ENCODE results near the gene TMEM164.

Gene TMEM164

DNA sequence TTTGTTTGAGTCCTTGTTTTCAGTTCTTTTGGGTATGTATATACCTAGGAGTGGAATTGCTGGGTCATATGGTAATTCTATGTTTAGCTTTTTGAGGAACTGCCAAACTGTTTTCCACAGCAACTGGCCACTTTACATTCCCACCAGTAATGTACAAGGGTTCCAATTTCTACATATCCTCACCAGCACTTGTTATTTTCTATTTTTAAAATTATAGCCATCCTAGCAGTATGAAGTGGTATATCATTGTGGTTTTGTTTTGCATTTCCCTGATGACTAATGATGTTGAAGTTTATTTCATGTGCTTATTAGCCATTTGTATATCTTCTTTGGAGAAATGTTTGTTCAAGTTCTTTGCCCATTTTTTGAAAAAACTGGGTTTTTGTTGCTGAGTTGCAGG, 39.6 kb downstream of the TMEM164 start:
- DNase-seq, result no peak

- no peak for DNase-seq
Observed at GRCh38 chrX:110043506-110043905, 40.6 kb downstream of the TMEM164 start.

- DNase-seq, result no peak
Observed at GRCh38 chrX:110044346-110045249, 41.7 kb downstream of the TMEM164 start.

DNA sequence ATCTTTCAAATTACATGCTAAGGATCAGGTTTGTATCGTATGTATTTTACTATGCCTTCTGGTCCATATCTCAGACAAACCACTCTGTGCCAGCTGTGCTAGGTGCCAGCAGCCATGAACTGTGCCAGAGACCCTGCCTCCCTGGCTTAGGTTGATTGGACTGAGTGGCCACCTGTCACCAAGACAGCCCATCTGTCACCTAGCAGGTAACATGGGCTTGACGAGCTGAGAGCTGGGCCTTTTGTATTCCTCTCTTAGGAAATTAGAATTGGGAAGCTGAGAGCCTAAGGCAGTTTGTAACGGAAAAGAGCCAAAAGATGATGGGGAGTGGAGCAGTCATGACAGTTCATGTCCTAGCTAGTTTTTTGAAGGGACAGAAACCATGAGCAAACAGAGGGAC, 42.5 kb downstream of the TMEM164 start:
- DNase-seq, result no peak

DNA sequence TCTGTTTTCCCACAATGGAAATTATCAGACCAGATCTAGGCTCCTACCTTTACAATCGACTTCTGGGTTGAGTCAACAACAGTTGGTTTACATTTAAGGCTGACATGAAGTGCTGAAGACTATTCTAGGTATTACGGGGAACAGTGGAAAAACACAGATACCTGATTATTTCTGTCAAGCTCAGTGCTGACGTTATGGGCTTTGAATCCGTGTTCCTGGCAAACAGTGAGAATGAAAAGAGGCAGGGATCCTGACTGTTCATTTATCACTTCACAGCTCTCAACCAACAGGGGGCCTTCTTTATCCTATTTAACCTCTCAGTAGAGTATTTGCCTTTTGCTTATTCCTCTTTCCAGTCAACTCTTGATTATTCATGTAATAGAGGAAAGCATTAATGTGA, 43.1 kb downstream of the TMEM164 start:
- DNase-seq, result no peak

- no peak for DNase-seq
Observed at GRCh38 chrX:110046971-110047370, 44.1 kb downstream of the TMEM164 start.

DNA sequence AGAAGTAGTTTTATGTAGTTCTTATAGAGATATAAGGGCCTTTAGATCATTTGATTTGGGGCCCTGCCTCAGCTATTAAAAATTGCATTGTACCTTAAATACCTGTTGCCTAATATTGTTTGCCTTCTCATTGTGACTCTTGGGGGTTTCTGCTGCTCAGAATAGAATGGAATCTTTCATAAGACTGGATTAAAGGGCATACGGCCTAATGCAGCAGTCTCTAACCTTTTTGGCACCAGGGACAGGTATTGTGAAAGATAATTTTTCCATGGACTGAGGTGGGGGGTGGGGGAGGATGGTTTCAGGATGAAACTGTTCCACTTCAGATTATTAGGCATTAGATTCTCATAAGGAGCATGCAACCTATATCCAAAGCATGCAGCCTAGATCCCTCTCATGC, 46.2 kb downstream of the TMEM164 start:
- DNase-seq, result no peak

DNA sequence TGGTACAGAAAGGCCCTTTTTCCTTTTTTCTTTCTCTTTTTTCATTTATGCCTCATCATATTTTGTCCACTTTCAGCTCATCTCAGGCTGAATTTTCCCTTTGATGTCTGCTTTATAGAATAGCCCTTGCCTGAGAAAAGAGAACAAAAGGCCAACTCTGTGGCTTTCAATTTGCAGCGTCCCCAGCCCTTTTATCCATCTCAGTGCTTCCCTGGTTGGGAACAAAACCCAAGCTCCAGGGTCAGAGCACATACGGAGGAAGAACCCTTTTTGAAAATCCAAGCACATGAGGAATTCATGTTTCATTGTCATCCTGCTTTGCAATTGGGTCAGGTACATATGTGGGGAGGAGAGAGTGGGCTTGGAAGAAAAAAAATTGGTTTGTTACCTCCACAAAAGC, 47.5 kb downstream of the TMEM164 start:
- DNase-seq, result no peak

DNA sequence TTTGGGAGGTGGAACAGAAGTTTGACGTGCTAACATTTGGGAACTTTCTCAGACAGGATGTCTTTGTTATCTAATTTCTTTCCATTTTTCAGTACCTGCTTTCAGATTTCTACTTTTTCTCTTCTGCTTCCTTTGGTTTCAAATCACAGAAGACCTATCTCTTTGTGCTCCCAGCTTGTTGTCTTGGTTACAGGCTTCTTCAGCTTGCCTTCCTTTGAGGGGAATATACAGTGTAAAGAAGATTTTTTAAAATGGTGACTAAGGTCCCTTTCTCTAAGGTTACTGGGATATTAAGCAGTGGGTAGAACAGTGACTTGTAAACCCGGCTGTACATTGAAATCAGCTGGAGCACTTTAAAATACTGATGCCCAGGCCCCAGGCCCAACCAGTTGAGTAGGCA, 48.0 kb downstream of the TMEM164 start:
- DNase-seq, result no peak

- DNase-seq, result no peak
Observed at GRCh38 chrX:110051559-110051958, 48.6 kb downstream of the TMEM164 start.

DNA sequence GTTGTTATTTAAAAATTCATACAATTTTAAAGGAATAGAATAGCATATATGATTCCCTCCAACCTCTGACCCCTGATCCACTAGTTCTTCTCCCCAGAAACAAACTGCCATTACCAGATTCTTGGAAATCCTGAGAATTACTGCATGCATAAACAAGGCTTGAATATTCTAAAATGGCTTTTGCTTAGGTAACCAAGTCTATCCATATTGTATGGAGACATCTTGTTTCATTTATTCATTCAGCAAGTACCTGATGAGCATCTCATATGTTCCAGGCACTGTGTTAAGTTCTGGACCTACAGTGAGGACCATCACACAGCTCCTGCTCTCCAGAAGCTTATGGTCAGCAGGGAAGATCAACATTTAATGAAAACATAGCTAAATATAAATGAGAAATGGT, 49.4 kb downstream of the TMEM164 start:
- no peak for DNase-seq

GRCh38 chrX:110053453-110053852, 50.5 kb downstream of the TMEM164 start:
- no peak for DNase-seq

DNA sequence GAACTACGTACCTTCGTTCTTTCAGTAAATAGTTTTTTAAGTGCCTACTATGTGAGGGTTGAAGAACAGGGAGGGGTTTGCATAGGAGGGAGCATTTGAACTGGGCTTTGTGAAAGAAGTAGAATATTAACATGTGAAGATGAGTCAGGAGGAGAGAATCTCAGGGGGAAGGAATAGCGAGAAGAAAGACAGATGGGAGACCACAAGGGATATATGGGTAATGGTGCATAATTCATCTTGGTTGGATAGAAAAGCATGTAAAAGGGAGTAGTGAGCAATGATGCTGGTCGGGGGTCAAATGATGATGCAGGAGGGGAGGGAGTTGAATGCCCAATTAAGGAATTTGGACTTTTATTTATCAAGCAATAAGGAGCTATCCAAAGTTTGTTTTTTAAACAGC, 52.7 kb downstream of the TMEM164 start:
- DNase-seq, result no peak

- no peak for DNase-seq
Observed at GRCh38 chrX:110056419-110056818, 53.5 kb downstream of the TMEM164 start.

DNA sequence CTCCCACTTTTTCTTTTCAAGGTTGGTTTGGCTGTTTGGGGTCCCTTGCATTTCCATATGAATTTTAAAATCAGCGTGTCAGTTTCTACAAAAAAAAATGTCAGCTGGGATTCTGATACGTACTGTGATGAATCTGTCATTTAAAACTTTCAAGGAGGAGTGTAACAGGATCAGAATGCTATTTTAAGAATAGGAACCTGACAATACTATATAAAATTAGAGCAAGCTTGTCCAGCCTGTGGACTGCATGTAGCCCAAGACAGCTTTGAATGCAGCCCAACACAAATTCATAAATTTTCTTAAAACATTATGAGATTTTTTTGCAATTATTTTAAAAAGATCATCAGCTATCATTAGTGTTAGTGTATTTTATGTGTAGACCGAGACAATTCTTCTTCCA, 56.5 kb downstream of the TMEM164 start:
- DNase-seq, result no peak

GRCh38 chrX:110060317-110060716, 57.4 kb downstream of the TMEM164 start:
- no peak for DNase-seq

DNA sequence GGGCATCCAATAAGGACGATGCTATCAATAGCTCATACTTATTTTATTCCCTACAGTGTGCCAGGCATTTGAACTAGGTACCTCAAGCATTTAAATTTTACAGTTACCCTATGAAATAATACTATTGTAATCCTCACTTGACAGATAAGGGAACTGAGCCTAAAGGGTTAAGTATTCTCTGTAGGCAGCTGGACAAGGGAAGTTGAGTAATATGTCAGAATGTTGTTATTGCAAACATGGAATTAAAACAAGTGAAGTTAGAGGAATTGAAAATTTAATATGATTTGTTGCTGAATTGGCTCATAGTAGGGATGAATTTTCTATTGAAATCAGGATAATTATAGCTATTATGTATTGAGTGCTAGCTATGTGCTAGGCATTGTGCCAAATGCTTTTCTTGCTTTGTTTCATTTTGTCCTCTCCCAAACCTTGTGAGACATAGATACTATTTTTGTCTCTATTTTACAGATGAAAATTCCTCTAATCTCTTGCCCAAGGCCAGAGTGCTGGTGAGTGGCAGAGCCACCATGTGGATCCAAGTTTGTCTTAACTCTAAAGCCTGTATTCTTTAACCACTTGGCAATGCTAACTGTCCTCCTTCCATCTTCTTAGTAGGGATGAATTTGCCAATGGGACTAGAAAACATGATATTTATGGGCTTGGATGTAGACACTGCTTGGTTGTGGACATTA, 58.1 kb downstream of the TMEM164 start:
- DNase-seq, result no peak

DNA sequence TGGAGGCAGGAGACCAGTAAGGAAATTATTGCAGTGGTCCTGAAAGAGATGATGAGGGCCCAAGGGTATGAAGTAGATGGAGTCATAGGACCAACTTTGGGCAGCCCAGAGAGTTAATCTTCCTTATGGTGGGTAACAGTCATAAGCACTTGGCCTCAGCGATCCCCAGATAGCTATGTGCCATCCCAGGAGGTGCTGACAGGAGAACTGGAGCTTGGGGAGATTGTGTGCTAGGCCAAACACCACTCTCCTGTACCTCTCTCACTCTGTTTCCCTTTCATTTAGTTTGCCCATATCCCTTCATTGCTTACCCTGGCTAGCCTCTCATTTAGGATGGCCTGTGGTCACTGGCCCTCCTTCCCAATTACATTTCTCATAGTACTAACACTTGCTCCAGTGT, 60.0 kb downstream of the TMEM164 start:
- DNase-seq, result no peak

GRCh38 chrX:110066488-110067225, 63.7 kb downstream of the TMEM164 start:
- no peak for DNase-seq

- DNase-seq, result no peak
Observed at GRCh38 chrX:110070970-110071369, 68.1 kb downstream of the TMEM164 start.

DNA sequence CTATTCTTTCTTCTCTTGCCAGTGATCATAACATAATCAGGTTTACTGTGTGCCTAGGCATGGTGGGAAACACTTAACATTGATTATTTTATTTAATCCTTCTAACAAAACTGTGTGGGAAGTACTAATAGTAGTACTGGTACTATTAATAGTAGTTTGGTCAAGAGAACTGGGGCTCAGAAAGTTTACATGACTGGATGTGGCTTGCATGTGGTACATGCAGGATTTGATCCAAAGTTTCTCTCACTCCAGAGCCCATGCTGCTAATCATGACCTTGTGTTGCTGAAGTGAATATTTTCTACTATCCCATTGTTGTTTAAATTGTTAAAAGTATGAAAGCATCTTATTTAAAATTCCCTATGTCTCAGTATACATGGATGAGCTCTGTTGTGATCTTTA, 78.4 kb downstream of the TMEM164 start:
- no peak for DNase-seq

GRCh38 chrX:110081740-110082139, 78.8 kb downstream of the TMEM164 start:
- DNase-seq, result no peak

DNA sequence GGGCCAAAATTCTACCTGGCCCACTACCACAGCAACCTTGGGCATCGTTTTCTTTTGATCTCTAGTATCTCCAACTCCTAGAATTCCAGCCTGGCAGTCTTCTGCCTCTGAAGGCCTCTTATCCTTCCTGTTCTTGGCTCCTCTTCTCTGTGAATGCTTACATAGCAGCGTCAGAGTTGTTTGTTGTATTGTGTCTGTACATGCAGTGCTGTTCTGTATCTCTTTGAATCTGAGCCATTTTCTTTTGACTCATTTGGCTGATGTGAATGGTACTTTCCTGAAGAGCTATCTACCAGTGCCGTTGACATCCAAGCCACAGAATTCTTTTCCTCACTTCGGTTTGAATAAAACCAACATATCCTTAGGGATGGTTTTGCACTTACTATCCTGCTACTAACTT, 79.2 kb downstream of the TMEM164 start:
- DNase-seq, result no peak

Measured in activated CD4-positive, alpha-beta T cell treated with anti-CD3 and anti-CD28 coated beads, Interleukin-2, Interleukin-6, amounts not matched to agents 100 ng/mL and 50 ng/mL, durations not matched to agents 16 hours and 8 hours (primary cell).